PC-9 (cell line): ENCODE results near the gene PCSK5. TPM values are rescaled to one million over a fixed set of nuclear protein-coding genes. Genes with fewer than 3 reads are reported as not detected.

ENCODE experiments used
- BruUV-seq: library from RNA; stranded (reverse); fragments of 400-500 nt; replicated peaks from 2 replicates; lab custom pipeline; 2021; lab: Mats Ljungman, UMichigan
- CTCF ChIA-PET: fragments of 300-600 bp; sonication (Branson Sonifier 250); formaldehyde crosslinking; loops from one replicate; lab custom pipeline; 2022; ENCODE audit warnings: antibody characterized with exemption; lab: Charles Lee
- POLR2A ChIA-PET: fragments of 300-600 bp; sonication (Branson Sonifier 250); formaldehyde crosslinking; loops from one replicate; lab custom pipeline; 2022; ENCODE audit warnings: antibody characterized with exemption; ENCODE audit not compliant: unreplicated experiment; lab: Charles Lee
- DNase-seq, 2 experiments: peaks; one replicate each; pipeline versions ENCODE4 v3.0.0 to v3.0.0-alpha.2; 2015 to 2022; ENCODE audit warnings: mixed read lengths in 1 of 2
- H2AFZ ChIP-seq: fragments of 200-600 bp; sonication (generic); 2 replicates; pipeline ENCODE4 v1.8.1; 2017; ENCODE audit warnings: antibody characterized with exemption
- H3F3A ChIP-seq: fragments of 200-600 bp; sonication (generic); 2 replicates; pipeline ENCODE4 v1.8.1; 2017; ENCODE audit warnings: antibody characterized with exemption, mild to moderate bottlenecking, low read depth; ENCODE audit not compliant: insufficient read depth
- H3K27ac ChIP-seq: fragments of 200-600 bp; sonication (generic); 2 replicates; pipeline ENCODE4 v1.6.1; 2016; ENCODE audit warnings: mixed run types
- H3K27me3 ChIP-seq: fragments of 200-600 bp; sonication (generic); 2 replicates; pipeline ENCODE4 v1.6.1; 2016; ENCODE audit warnings: low read depth, mixed run types; ENCODE audit not compliant: insufficient read depth
- H3K36me3 ChIP-seq: fragments of 200-600 bp; sonication (generic); 2 replicates; pipeline ENCODE4 v1.6.1; 2016; ENCODE audit warnings: low read depth, mixed run types
- H3K4me1 ChIP-seq: fragments of 200-600 bp; sonication (generic); replicated peaks from 2 replicates; pipeline ENCODE4 v1.6.1; 2016; ENCODE audit warnings: mixed run types; ENCODE audit not compliant: insufficient read depth
- H3K4me2 ChIP-seq: fragments of 200-600 bp; sonication (generic); 2 replicates; pipeline ENCODE4 v1.6.1; 2017; ENCODE audit warnings: mixed run types
- H3K4me3 ChIP-seq: fragments of 200-600 bp; sonication (generic); 2 replicates; pipeline ENCODE4 v1.6.1; 2016; ENCODE audit warnings: mixed run types
- H3K79me2 ChIP-seq: fragments of 200-600 bp; sonication (generic); 2 replicates; pipeline ENCODE4 v1.6.1; 2017; ENCODE audit warnings: low read depth, mixed run types
- H3K9me2 ChIP-seq: fragments of 200-600 bp; sonication (generic); 2 replicates; pipeline ENCODE4 v1.8.1; 2017; ENCODE audit warnings: mild to moderate bottlenecking; ENCODE audit not compliant: insufficient read depth
- H3K9me3 ChIP-seq: fragments of 200-600 bp; sonication (generic); 2 replicates; pipeline ENCODE4 v1.8.1; 2016; ENCODE audit warnings: low read depth; ENCODE audit not compliant: insufficient read depth
- H4K20me1 ChIP-seq: fragments of 200-600 bp; sonication (generic); 2 replicates; pipeline ENCODE4 v1.8.1; 2017; ENCODE audit not compliant: insufficient read depth
- EZH2 ChIP-seq: fragments of 200-600 bp; sonication (generic); IDR thresholded peaks from 2 replicates; pipeline ENCODE4 v1.8.0; 2017; ENCODE audit warnings: antibody characterized with exemption, low read depth
- intact Hi-C: fragments of 100-400 bp; cut with micrococcal nuclease; formaldehyde crosslinking; loops from one replicate; pipeline ENCODE4 v1.10.0; 2022; ENCODE audit not compliant: unreplicated experiment
- total RNA-seq: library from RNA; stranded (reverse); gene quantifications from 2 replicates; pipeline ENCODE4 v1.2.3, GENCODE V29; 2021
- TF ChIP-seq, protein P1 (sequence below): fragments of 200-600 bp; sonication (generic); conservative IDR thresholded peaks from 2 replicates; pipeline ENCODE4 v1.6.1; 2017; ENCODE audit warnings: mixed run types, antibody characterized with exemption, mild to moderate bottlenecking, moderate library complexity

The PCSK5 gene
- total RNA-seq, 1 experiment from 2014 or later: 8.2 TPM

DNA sequence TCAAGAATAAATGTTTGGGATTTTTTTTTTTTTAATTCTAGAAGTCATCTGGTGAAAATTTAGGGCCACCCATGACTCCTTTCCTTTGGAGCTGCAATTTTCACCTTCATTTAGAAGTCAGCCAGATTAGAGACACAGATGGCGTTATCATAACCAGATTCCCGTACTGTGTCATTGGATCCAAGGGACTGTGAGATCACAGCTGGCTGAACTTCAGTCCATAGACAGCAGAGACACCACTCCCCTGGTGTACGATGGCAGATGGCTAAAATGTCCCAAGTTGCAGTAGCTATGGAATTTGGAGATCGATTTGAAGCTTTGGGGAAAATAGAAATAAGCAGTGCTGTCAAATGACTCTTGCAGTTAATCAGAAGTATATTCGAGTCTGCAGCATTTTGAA, 287.5 kb downstream of the PCSK5 start:
- Histone ChIP-seq H3K9me3 (no peaks in the 10 kb centered on the region), H4K20me1 (no peaks in the 10 kb centered on the region), H3K27me3 (no peaks in the 10 kb centered on the region), H3F3A (peaks cover 26% of the 10 kb centered on the region), H3K4me3 (no peak overlapping the region), H3K27ac (no peak overlapping the region), H2AFZ (no peak overlapping the region), H3K4me1 (peaks cover 22% of the 10 kb centered on the region), H3K9me2 (no peaks in the 10 kb centered on the region), H3K79me2 (no peaks in the 10 kb centered on the region), H3K36me3 (no peaks in the 10 kb centered on the region), H3K4me2 (no peak overlapping the region)
- intact Hi-C loops: no loop called here
- no TSS peak for BruUV-seq
- ChIA-PET CTCF (no interaction called here), POLR2A (no interaction called here)
- no peak for DNase-seq
- TF ChIP-seq, protein P1, sequence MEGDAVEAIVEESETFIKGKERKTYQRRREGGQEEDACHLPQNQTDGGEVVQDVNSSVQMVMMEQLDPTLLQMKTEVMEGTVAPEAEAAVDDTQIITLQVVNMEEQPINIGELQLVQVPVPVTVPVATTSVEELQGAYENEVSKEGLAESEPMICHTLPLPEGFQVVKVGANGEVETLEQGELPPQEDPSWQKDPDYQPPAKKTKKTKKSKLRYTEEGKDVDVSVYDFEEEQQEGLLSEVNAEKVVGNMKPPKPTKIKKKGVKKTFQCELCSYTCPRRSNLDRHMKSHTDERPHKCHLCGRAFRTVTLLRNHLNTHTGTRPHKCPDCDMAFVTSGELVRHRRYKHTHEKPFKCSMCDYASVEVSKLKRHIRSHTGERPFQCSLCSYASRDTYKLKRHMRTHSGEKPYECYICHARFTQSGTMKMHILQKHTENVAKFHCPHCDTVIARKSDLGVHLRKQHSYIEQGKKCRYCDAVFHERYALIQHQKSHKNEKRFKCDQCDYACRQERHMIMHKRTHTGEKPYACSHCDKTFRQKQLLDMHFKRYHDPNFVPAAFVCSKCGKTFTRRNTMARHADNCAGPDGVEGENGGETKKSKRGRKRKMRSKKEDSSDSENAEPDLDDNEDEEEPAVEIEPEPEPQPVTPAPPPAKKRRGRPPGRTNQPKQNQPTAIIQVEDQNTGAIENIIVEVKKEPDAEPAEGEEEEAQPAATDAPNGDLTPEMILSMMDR: no peak
- no peak for TF ChIP-seq EZH2

DNA sequence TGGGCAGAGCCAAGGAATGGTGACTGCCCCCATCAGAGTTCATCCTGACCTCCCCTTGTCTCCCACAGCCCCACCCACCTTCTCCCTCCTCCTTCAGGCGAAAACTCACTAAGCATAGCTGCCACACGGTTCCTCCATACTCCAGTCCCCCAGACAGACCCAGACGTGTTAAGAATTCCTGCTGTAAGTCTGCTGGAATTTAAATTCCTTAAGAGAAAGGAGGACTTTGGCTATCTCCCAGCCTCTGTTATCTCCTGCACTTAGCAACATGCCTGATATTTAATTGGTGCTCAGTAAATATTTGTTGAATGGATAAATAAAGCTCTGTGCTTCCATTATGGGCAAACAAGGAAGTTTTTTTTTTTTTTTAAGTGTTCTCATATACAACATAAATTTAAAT, 290.1 kb downstream of the PCSK5 start:
- peaks cover 22% of the 10 kb centered on the region for H3K4me1 ChIP-seq
- ChIA-PET CTCF (interaction anchor here (0.7 kb wide), 2 partner anchors 188 to 300 kb away, joined by 3 read pairs; no protein-coding TSS in a partner anchor), POLR2A (interaction anchor here (0.6 to 0.7 kb wide), 7 partner anchors 28 to 1860 kb away, joined by 3 to 10 read pairs (median 4); no protein-coding TSS in a partner anchor)
- H2AFZ ChIP-seq: no peak overlapping the region
- H3K79me2 ChIP-seq: no peaks in the 10 kb centered on the region
- peaks cover 26% of the 10 kb centered on the region for H3F3A ChIP-seq
- peak overlapping the region; percentile 41 for H3K4me2 ChIP-seq
- no peaks in the 10 kb centered on the region for H4K20me1 ChIP-seq
- no peak overlapping the region for H3K4me3 ChIP-seq
- H3K36me3 ChIP-seq: 0 out of 2 replicates have a peak, but pooled peaks cover 11% of the 10 kb centered on the region
- peak overlapping the region; percentile 76 for H3K27ac ChIP-seq
- H3K9me2 ChIP-seq: no peaks in the 10 kb centered on the region
- no peaks in the 10 kb centered on the region for H3K27me3 ChIP-seq
- H3K9me3 ChIP-seq: no peaks in the 10 kb centered on the region
- TF ChIP-seq, protein P1: no peak
- TF ChIP-seq EZH2: no peak
- DNase-seq: peak; percentile 57 to 90
- intact Hi-C loops: loop anchor here (2.0 to 10.0 kb wide), 2 partner anchors 124 to 290 kb away; partner anchors contain the start of gene PCSK5
- no TSS peak for BruUV-seq

DNA sequence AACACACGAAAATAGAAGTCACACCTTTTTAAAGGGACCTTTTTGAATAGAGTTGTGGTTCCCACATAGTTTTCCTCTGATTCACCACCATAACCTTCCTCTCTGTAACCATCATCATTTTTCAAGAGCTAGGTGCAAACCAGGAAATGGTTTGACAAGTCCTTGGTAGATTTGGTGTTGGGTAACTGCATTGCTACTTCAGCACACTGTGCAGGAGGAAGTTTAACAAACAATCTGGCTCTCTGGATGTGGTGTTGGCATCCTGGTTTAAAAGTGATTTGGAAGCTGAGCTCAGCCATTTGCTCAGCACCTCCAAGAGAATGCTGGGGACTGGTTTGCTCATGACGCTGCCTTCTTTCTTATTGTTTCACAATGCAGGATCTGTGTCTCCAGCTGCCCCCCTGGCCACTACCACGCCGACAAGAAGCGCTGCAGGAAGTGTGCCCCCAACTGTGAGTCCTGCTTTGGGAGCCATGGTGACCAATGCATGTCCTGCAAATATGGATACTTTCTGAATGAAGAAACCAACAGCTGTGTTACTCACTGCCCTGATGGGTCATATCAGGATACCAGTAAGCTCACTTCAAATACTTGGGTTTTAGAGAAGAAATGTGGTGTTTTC, 290.7 kb downstream of the PCSK5 start:
- Histone ChIP-seq H3K36me3 (0 out of 2 replicates have a peak, but pooled peaks cover 11% of the 10 kb centered on the region), H3K27me3 (no peaks in the 10 kb centered on the region), H3F3A (peaks cover 26% of the 10 kb centered on the region), H3K27ac (peak overlapping the region; percentile 76), H4K20me1 (no peaks in the 10 kb centered on the region), H3K79me2 (no peaks in the 10 kb centered on the region), H3K9me2 (no peaks in the 10 kb centered on the region), H3K4me3 (peak overlapping the region; percentile 37; the same call in 1 of the 2 replicates), H2AFZ (peak overlapping the region; percentile 37; the same call in 1 of the 2 replicates), H3K4me1 (peaks cover 22% of the 10 kb centered on the region), H3K9me3 (no peaks in the 10 kb centered on the region), H3K4me2 (peak overlapping the region; percentile 66)
- POLR2A ChIA-PET: interaction anchor here (0.6 to 0.7 kb wide), 4 partner anchors 27 to 1859 kb away, joined by 3 to 7 read pairs (median 5); no protein-coding TSS in a partner anchor
- no TSS peak for BruUV-seq
- TF ChIP-seq EZH2: no peak
- TF ChIP-seq, protein P1: no peak
- peak; percentile 62 to 99 for DNase-seq
- CTCF ChIA-PET: interaction anchor here (0.6 to 0.7 kb wide), 3 partner anchors 187 to 301 kb away, joined by 3 to 4 read pairs (median 3); no protein-coding TSS in a partner anchor
- intact Hi-C loops: loop anchor here (1.0 to 10.0 kb wide), 5 partner anchors 35 to 290 kb away; partner anchors contain the start of gene PCSK5
